Renal pelvis (tissue), 12 donors: Measurements from ENCODE around the gene OR52I2. TPM values are rescaled to one million over a fixed set of nuclear protein-coding genes. Genes with fewer than 3 reads are reported as not detected.

Source experiments
- DNase-seq: peaks from one replicate; pipeline ENCODE4 v3.0.0-alpha.2; 2013
- long read RNA-seq, 16 experiments: transcript quantifications; one replicate each; lab custom pipeline, GENCODE V29; 2026
- polyA plus RNA-seq, 3 donors: library from polyadenylated mRNA; unstranded; fragments of 120-200 nt; gene quantifications; one replicate each; pipeline ENCODE4 v1.2.1, GENCODE V29; 2013; ENCODE audit not compliant: insufficient read length in 3 of 3

OR52I2 gene
- polyA plus RNA-seq, result under 1 TPM in 1 of 3 donors, not detected in 2; 0.03 TPM
- long read RNA-seq, donor 1, result 0 reads
- long read RNA-seq, donor 2, partial matches to known transcripts, result 27 of 27 reads
- long read RNA-seq, donor 2, other reads (novel, unspliced or antisense), result 0 of 27 reads
- long read RNA-seq, donor 3, result 0 reads
- long read RNA-seq, donor 4, partial matches to known transcripts, result 6 of 6 reads
- long read RNA-seq, donor 4, other reads (novel, unspliced or antisense), result 0 of 6 reads
- long read RNA-seq, donor 5, result 0 reads
- long read RNA-seq, donor 6, result 0 reads
- long read RNA-seq, donor 7, result 0 reads
- long read RNA-seq, donor 8, result 0 reads
- long read RNA-seq, donor 9, result 0 reads
- long read RNA-seq, donor 10, result 0 reads
- long read RNA-seq, donor 11, result 0 reads
- long read RNA-seq, donor 12, result 0 reads
- long read RNA-seq, donor 13, result 0 reads
- long read RNA-seq, donor 14, result 0 reads
- long read RNA-seq, donor 15, partial matches to known transcripts, result 0 of 5 reads
- long read RNA-seq, donor 15, other reads (novel, unspliced or antisense), result 5 of 5 reads
- long read RNA-seq, donor 16, result 0 reads

DNA sequence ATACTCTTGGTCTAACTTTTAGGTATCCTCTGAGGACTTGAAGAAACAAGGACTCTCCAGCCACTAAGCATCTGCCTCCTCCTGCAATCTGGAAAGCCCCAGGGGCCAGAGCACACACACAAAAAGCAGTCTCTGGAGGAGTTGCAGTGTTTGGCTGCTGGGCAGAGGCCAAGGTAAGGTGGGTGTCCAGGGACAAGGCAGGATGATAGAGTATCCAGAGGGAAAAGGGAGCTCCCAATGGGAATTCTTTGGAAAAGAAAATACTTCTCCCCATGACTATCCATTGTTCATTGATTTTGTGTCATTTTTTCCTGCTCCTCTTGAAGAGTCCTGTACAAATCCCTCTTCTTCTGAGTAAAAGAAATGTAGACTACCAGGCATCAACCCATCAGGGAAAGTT lies at the start of gene OR52I2:
OR52I2 (plus strand) TSS at position 301 of the 400 bp plus-strand sequence.
- DNase-seq, result no peak

DNA sequence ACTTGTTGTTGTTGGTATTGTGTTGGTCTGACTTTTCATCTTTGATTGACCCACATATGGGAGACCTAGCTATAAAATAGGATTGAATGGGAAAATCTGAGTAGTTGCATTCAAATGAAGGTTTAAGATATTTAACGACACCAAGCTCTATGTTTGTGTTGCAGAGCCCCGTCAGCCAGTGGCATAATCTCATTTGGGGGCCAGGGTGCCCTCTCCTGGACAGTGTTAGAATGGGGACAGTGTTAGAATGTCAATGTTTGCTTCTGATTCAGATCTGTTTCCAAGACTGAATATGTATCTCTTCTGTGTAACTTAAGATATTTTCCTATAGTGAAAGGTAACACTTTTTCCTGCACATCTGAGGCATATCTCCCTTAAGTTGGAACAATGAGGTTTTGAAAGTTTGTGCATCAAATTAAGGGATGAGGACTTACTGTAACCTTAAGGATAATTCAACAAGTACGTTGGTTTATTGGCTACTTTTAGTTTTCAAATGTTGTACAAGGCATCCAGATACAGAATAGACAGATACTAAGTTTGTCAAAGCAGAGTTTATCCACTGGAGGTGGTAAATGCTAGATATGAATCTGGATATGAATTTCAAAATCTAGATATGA lies 41.8 kb upstream of the OR52I2 start:
- peak; percentile 4 for DNase-seq

DNA sequence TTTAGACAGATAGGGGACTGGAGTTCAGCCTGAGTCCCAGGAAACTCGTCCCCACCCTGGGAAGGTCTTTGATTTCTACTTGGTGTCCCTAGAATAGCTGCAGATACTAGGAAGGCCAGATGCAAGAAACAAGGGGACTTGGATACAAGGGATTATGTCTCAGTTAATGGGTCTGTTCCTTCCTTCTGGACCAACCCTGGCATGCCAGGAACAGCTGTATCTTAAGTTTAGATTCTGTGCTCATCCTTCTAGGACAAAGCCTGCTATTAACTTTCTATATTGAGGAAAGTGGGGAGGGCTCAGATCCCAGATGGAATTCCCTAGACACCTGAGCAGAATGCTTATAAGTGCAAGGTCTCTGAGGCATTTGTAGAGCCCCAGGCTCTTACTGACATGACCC lies 40.5 kb upstream of the OR52I2 start:
- no peak for DNase-seq

DNA sequence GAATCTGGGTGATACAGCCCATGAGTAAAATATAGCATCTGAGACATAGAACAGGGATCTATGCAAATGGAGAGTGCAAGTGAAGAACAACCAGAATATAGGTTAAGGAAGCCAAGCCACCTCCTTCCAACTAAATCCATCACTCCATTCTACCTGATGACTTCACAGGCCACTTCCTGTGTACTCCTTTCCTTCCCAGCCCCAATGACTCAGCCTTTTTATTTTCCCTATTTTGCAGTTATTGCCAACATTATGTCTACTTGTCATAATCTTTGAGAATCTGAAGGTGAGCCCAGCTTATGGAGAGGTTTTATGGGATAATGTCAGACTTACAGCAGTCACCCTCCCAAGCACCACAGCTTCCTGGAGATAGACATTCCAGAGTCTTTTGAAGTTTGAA lies 38.0 kb upstream of the OR52I2 start:
- DNase-seq, result no peak

DNA sequence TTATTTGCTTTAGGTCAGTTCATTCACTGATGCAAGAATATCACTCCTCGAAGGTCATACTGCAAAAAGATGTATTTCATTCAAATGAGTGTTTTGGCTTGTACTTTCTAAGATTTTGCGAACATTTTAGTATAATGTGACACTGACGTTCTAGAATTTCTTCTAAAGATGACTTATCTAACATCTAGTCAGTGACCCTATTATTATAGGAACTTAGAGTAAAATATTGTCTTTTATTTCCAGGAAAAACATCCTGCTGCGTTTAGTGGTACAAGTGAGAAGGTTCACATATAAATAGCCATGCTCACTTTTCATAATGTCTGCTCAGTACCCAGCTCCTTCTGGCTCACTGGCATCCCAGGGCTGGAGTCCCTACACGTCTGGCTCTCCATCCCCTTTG lies 36.7 kb upstream of the OR52I2 start, which contains the start of gene OR52M1:
OR52M1 (plus strand) TSS at position 301 of the 400 bp plus-strand sequence; CDS start at position 301, 0 bp downstream.
- no peak for DNase-seq

DNA sequence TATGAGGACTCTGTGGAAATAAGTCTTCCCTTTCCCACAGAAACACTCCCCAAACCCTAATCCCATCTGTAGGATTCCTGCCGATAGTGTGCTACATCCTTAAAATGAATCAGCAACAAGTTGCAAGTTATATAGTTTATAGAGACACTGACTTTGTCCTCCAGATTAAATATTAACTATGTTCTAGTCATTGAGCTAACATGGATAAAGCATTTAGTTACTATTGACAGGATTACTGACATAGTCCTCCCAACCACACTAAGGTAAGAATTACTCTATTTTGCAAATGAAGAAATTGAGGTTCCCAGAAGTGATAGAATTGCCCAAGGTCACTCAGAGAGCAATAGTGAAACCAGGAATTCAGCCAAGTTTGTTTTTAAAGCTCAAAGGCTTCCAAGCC lies 34.7 kb upstream of the OR52I2 start:
- no peak for DNase-seq

DNA sequence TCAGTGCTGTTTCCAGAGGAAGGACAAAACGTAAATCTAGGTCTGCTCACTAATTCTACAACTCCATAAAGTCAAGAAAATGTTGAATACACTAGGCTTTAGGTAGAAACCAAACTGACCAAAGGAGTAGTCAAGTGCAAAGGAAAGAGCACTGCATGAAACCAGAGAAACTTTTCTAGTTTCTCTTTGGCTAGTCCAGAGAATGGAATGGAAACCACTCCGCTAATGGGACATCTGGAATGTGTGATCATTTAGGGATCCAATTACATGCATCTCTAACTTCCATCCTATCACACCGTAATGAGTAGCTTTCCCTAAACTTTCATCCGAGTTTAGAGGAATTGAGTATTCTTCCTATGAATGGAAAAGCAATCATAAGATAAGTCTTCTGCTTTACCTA lies 34.1 kb upstream of the OR52I2 start:
- DNase-seq, result no peak

DNA sequence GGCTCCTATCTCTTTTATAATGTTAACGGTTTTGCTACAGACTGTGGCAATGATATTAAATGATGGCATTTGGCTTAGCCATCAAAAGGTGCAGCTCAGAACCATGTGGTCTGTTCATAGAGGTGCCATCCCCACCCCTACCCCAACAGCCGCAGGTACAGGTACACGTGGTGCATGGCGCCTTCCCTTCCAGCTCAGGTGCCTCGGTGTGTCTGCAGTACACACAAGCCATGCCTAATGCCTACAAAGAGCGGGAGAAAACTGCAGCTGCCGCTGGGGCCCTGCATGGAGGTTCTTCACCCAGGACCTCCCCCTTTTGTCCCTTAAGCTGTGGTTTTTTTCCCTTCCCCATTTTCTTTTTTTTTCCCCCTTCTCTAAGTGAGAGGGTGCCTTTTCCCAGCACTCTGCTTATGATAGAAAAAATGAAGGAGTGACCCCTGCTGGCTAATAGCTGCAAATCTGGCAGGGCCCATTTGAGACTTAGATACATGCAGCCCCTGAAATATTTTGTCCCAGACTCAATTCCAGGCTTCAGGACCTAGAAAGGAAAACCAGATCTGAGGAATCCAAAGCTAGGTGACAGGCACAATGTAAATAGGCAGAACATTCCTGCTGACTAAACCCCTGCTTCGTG lies 30.1 kb upstream of the OR52I2 start:
- no peak for DNase-seq

DNA sequence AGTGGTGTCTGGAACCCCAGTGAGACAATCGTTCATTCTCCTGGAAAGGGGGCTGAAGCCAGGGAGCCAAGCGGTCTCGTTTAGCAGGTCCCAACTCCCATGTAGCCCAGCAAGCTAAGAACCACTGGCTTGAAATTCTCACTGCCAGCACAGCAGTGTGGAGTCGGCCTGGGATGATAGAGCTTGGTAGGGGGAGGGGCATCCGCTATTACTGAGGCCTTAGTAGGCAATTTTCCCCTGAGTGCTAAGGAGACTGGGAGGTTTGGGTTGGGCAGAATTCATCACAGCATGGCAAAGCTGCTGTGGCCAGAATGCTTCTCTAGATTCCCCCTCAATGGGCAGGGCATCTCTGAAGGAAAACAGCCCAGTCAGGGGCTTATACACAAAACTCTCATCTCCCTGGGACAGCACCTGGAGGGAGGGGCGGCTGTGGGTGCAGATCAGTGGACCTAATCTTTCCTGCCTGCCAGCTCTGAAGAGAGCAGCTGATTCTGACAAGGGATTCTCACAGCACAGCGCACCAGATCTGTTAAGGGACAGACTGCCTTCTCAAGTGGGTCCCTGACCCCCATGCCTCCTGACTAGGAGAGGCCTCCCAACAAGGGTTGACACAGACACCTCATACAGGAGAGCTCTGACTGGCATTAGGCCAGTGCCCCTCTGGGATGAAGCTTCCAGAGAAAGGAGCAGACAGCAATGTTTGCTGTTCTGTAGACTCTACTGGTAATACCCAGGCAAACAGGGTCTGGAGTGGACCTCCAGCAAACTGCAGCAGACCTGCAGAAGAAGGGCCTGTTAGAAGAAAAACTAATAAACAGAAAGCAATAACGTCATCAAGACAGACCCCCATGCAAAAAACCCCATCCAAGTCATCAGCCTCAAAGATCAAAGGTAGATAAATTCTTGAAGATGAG lies 21.8 kb upstream of the OR52I2 start:
- no peak for DNase-seq

DNA sequence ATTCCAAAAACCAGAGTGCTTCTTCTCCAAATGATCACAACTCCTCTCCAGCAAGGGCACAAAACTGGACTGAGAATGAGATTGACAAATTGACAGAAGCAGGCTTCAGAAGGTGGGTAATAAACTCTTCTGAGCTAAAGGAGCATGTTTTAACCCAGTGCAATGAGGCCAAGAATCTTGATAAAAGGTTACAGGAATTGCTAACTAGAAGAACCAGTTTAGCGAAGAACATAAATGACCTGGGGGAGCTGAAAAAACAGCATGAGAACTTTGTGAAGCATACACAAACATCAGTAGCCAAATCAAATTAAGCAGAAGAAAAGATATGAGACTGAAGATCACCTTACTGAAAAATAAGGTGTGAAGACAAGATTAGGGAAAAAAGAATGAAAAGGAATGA lies 21.1 kb upstream of the OR52I2 start:
- peak; percentile 45 for DNase-seq

DNA sequence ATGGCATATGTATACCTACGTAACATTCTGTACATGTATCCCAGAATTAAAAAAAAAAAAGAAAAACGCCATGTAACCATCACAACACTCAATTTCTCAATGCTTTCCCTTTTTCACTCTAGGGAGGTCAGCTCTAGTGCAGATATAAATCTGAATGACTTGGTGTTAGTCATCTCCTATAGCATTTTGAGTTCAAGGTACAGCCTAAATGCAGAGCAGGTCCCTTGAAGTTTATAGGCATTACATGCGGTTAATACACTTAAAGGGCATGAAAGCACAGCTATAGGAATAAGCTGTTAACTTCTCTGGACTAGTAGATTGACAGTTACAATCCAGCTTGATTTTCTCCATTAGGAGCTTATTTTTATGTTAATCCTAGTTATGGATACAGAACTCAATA lies 16.2 kb upstream of the OR52I2 start:
- no peak for DNase-seq

DNA sequence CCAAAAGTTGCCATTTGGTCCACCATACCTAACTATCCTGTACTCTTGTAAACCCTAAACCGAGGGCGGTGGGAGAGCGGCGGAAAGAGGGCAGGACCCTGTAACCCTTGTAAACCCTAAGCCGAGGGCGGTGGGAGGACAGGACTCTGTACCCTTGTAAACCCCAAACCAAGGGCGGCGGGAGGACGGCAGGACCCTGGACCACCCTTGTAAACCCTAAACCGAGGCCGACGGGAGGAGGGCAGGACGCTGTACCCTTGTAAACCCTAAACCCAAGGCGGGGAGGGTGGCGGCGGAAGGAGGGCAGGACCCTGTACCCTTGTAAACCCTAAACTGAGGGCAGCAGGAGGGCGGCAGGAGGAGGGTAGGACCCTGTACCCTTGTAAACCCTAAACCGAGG lies 12.5 kb upstream of the OR52I2 start:
- DNase-seq, result no peak

DNA sequence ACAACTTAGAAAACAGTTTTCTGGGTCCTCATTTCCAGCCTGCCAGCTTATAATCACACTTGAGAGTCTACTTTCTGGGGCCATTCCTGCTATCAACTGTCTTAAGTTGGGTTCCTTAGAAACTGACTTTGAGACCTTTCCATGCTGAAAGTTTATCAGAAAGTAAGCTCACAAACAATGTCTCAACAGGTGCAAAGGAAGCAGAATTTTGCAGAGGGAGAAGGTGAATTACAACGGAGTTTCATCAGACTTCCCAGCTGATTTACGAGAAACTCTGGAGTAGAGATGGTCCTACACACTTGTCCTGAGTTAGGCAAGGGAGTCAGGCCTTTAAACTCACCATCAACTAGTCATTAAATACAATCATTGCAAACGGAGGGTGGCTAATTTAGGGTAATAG lies 4.7 kb upstream of the OR52I2 start:
- DNase-seq, result no peak

DNA sequence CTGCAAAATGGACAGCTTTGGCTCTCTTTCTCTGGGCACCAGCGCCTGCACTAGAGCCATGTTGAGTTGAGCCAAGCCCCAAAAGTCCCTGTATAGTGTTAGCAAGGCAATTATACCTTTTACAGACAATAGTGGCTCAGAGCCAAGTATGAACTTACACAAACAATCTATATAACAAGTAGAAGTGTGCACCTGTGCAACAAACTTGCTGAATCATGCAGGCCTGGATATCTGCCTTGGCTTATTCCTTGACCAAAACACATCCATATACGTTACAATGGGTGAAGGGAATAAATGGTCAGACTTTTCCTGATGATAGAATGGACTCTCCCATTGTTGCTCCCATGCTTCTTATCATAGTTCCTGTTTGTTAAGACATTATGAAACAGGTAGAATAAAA lies 3.8 kb upstream of the OR52I2 start:
- DNase-seq, result no peak

DNA sequence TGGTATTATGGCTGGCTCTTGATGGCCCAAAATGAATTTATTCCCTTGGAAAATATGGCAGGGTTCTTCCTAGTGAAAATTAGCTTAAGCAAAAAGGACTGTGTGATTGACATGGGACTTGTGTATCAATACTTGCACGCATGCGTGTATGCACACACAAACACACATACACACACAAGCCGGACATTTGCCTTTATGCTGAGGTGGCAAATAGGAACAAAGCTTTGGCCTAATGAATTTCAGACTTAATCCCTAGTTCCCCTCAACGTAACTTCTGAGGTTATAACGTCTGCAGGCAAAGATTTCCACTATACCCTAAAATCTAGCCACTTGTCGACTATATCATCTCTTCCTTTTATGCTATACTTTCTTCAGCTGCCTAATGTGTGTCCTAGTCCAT lies 2.9 kb upstream of the OR52I2 start:
- no peak for DNase-seq

DNA sequence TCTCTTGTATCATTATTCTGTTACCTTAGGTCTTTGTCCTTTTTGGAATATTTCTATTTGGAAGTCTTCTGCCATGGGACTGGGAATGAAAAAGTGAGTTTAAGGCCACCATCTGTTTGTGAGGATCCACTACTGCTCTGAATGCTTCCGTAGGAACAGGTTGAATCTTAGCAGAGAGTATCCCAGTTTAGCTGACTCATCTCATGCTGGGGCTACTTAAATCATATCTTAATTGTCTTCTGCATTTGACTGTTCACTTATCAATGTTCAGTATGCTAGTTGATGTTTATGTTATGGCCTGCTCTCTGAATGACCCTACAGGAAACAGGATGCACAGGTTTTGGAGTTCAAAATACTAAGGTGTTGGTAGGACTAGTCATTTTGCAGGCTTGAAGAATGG lies 1.4 kb upstream of the OR52I2 start:
- DNase-seq, result no peak

DNA sequence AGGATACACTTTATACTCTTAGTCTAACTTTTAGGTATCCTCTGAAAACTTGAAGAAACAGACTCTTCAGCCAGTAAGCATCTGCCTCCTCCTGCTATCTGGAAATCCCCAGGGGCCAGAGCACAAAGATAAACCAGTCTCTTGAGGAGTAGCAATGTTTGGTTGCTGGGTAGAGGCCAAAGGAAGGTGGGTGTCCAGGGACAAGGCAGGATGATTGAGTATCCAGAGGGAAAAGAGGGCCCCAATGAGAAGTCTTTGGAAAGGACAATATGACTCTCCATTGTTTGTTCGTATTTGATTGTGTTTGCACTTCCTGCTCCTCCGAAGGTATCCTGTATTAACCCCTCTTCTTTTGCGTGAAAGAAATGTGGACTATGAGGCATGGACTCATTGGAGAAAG lies 7.5 kb downstream of the OR52I2 start:
- no peak for DNase-seq

DNA sequence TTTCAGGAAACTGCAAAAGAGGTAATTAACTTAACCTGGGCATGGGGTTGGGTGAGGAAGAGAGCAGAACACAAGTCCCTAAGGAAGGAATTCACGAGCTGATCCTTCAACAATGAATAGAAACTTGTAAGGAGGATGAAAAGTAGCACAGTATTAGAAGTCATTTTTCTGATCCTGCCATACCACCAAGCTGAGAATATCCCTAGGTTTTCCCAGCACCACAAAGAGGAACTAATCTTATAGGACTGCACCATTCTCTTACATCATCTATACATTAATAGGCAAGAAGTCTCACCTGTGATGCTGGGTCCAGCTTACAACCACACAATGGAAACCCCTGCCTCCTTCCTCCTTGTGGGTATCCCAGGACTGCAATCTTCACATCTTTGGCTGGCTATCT lies 12.2 kb downstream of the OR52I2 start, which contains the start of gene OR52I1:
OR52I1 (plus strand) TSS at position 301 of the 400 bp plus-strand sequence; CDS start at position 301, 0 bp downstream.
- DNase-seq, result no peak

DNA sequence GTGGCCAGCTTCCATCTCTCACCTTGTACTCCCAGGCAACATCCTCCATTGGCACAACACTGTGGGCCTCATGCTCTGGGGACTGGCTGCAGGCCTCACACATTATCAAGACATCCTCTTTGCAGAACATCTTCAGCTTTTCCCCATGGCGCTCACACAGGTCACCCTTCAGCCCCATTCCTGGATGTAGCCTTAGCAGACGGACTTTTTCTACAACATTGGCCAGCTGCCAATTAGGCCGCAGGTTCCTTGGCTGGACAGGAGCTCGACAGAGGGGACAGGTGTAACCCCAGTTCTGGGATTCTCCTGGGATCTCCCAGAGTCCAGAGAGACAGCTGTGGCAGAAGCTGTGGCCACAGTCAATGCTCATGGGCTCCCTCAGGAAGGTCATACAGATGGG lies 23.5 kb downstream of the OR52I2 start:
- DNase-seq, result no peak

DNA sequence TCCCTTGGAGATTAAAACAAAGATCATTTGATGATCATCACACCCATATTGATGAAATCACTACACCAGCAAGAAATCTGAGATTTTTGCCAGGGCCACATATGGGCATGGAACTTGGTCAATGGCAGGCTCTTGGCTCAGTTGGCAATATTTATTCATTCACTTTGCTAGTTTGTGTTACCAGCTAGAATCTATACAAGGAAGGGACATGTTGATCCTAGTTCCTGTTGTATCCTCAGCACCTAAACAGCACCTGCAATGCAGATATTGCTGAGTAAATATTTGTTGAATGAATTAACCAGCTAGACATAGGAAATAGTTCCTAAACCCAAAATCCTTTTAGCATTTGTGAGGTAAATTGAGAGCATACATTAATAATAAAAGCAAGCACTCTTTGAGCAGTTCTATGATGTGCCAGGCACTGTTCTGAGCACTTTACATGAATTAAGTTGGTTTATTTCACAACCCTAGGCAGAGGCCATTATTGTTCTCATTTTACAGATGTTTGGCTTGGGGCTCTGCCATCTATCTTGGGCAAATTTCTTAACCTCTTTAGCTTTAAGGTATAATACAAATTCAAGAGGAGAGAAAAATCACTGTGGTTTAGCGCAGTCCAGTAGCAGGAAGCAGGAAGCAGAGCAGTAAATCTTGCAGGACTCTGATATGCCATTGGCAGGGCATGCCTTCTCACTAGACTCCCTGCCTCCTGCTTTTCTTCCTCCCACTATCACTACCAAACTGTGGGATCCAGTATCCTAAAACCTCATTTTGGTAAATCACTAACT lies 24.9 kb downstream of the OR52I2 start:
- DNase-seq, result peak; percentile 16

DNA sequence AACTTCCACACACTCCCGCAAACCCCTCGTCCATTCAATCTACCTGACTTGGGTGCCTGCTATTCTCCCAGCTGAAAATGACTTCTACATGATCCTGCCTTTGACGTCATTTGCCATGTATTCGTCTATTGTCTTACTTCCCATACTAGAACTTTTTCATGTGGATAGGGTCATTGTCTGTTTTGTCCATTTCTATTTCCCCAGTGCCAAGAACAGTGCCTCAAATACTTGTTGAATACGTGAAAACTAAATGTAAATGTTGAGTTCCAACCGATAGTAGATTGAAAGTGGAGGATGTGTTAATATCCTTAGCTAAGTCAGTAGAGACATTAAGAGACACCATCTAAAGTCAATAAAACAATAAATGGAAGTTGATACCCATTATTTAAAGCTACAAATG lies 25.6 kb downstream of the OR52I2 start:
- DNase-seq, result no peak
